ENCODE results near the gene P2RX2.

The P2RX2 gene

GRCh38 chr12:132648616-132649225 is 30.1 kb downstream of the P2RX2 start:
- DNase-seq (ENCODE audit: low read depth) = no peak
- no peak for TF ChIP-seq CTCF (conservative IDR thresholded peaks at IDR 0.05; ENCODE audit: low read depth, low read length)
- no peak overlapping the region for H3K4me3 ChIP-seq (ENCODE audit: low read length)

- no peak overlapping the region for H3K4me3 ChIP-seq (ENCODE audit: low read length)
- TF ChIP-seq CTCF (conservative IDR thresholded peaks at IDR 0.05; ENCODE audit: low read depth, low read length) = no peak
- DNase-seq (ENCODE audit: low read depth) = no peak
These were observed 30.8 kb downstream of the P2RX2 start for GRCh38 chr12:132649226-132649945.

DNA sequence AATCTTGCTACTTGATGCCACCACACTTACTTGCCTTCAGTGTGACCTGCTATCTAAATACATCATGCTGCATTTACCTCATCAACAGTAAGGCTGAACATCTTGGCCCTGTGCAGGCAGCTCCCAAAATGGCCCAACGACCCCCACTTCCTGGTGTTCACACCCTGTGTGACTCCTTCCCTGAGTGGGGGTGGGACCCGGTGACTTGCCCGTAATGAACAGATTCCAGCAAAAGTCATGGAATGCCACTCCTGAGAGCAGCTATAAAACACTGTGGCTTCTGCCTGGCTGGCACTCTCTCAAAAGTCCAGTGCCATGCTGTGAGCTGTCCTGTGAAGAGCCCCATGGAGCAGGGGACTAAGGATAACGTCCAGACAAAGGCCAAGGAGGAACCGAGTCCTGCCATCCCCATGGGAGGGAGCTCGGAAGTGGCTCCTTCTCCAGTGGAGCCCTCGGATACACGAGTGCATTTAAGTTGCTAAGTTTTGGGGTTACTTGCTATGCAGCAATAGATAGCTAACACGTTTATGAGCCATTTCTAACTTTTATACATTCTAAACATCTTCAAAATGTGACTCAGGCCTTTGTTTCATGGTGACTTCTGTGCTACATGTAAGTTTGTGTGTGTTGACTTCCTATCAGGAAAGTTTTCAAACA is 33.0 kb downstream of the P2RX2 start:
- DNase-seq (ENCODE audit: low read depth) = no peak
- TF ChIP-seq CTCF (conservative IDR thresholded peaks at IDR 0.05; ENCODE audit: low read depth, low read length) = no peak
- H3K4me3 ChIP-seq (ENCODE audit: low read length) = no peak overlapping the region

GRCh38 chr12:132653567-132654290 is 35.2 kb downstream of the P2RX2 start:
- no peak for TF ChIP-seq CTCF (conservative IDR thresholded peaks at IDR 0.05; ENCODE audit: low read depth, low read length)
- H3K4me3 ChIP-seq (ENCODE audit: low read length) = no peak overlapping the region
- DNase-seq (ENCODE audit: low read depth) = no peak

- no peak overlapping the region for H3K4me3 ChIP-seq (ENCODE audit: low read length)
- DNase-seq (ENCODE audit: low read depth) = no peak
- no peak for TF ChIP-seq CTCF (conservative IDR thresholded peaks at IDR 0.05; ENCODE audit: low read depth, low read length)
These were observed 38.6 kb downstream of the P2RX2 start for GRCh38 chr12:132657004-132657727.

- no peak for TF ChIP-seq CTCF (conservative IDR thresholded peaks at IDR 0.05; ENCODE audit: low read depth, low read length)
- no peak overlapping the region for H3K4me3 ChIP-seq (ENCODE audit: low read length)
- DNase-seq (ENCODE audit: low read depth) = no peak
These were observed 39.7 kb downstream of the P2RX2 start for GRCh38 chr12:132658149-132658894.
